HFF-Myc (cell line): Measurements from ENCODE around the gene FAS.
"Not testable (repeated sequence)": the region's sequence is repeated elsewhere in the genome, so short reads cannot be mapped to it uniquely, and the experiment has no call there.

ENCODE experiments used
- DNase-seq: peaks from one replicate; pipeline ENCODE4 v3.0.0-alpha.2; 2011; ENCODE audit warnings: low read depth; ENCODE audit errors: extremely low read depth
- H3K4me3 ChIP-seq: replicated peaks from 2 replicates; pipeline ENCODE4 v1.5.1; 2011; ENCODE audit warnings: low read depth, mild to moderate bottlenecking, control low read depth, low read length
- TF ChIP-seq, protein P1 (sequence below): IDR thresholded peaks from 2 replicates; pipeline ENCODE4 v1.5.1; 2012; ENCODE audit warnings: mild to moderate bottlenecking, low read depth, low read length, control low read depth; ENCODE audit errors: missing control alignments

FAS gene

DNA sequence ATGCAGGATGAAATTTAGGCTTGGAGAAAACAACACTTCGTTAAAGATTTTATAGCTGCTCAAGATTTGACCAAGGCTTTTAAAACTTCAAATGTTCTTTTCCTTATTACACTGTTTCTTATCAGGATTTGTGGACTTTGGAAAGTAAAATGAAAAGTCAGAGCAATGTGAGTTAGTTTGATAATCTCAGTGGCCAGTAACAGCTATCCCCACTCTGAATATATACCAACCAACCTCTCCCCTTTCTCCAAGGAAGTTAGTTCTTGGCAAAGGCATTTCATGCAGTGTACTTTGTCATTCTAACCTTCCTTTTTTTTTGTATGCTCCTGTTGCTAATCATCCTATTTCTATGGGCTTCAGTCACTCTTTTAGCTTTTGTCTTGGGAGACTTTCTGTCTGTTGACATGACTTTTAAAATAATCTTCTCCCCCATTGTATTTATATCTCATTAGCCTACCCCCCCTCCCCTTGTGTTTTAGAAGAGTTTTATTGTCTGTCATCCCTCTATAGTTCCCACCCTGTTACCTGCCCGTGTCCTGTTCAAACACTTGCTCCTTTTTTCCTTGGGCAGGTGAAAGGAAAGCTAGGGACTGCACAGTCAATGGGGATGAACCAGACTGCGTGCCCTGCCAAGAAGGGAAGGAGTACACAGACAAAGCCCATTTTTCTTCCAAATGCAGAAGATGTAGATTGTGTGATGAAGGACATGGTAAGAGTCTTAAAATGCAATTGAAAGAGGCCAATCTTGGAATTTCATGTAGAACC, 16.7 kb downstream of the FAS start:
- H3K4me3 ChIP-seq, result no peak overlapping the region
- TF ChIP-seq, protein P1, sequence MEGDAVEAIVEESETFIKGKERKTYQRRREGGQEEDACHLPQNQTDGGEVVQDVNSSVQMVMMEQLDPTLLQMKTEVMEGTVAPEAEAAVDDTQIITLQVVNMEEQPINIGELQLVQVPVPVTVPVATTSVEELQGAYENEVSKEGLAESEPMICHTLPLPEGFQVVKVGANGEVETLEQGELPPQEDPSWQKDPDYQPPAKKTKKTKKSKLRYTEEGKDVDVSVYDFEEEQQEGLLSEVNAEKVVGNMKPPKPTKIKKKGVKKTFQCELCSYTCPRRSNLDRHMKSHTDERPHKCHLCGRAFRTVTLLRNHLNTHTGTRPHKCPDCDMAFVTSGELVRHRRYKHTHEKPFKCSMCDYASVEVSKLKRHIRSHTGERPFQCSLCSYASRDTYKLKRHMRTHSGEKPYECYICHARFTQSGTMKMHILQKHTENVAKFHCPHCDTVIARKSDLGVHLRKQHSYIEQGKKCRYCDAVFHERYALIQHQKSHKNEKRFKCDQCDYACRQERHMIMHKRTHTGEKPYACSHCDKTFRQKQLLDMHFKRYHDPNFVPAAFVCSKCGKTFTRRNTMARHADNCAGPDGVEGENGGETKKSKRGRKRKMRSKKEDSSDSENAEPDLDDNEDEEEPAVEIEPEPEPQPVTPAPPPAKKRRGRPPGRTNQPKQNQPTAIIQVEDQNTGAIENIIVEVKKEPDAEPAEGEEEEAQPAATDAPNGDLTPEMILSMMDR, result no peak
- no peak for DNase-seq

DNA sequence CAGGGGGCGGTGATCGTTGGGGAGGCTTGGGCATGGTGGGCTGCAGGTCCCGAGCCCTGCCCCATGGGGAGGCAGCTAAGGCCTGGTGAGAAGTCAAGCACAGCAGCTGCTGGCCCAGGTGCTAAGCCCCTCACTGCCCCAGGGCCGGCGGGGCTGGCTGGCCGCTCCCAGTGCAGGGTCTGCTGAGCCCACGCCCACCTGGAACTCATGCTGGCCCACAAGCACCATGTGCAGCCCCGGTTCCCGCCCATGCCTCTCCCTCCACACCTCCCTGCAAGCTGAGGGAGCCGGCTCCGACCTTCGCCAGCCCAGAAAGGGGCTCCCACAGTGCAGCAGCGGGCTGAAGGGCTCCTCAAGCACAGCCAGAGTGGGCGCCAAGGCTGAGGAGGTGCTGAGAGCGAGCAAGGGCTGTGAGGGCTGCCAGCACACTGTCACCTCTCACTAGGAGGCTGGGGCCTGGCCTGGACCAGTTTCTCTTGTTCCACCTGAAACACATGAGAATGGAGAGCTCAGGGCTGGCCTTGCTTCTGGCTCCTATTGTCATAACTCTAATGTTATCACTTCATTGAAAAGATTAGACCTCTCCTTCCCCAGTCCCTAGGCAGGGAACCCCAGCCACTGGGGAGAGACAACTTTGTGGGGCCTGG, 28.2 kb downstream of the FAS start:
- not testable (repeated sequence) for DNase-seq, H3K4me3 ChIP-seq

DNA sequence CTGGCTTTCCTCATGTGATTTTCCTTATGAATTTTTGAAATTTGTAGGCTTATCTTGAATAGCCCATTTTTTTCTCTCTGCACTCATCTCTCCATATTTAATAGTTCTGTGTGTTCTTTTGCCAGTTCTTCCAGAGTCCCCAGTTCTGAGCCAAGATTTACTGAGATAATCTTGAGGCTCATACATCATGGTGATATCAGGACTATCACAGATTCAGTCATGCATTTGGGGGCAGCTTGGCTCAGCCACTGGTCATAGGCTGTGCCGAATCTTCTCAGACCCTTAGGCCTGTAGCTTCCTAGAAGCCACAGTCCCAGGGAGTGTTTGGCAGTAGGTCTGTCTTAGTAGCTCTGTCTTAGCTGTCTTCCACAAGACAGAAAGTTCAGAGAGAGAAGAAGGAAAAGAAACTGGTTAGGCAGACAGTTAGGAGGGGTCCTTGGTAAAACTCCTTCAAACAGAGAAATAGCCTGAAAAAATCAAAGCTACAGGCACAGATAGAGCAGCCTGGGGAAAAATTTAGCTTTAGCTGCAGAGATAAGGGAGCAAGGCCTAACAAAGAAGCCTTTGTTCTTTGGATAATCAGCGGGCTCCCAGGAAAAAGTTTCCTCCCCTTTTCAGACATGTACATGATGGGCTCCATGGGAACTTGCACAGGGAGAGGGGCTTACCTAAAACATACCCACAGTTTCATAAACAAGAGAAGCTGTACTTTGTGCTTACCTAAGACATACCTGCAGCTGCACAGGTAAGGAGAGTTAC, 29.1 kb downstream of the FAS start:
- no peak overlapping the region for H3K4me3 ChIP-seq
- no peak for DNase-seq
- TF ChIP-seq, protein P1, result no peak

DNA sequence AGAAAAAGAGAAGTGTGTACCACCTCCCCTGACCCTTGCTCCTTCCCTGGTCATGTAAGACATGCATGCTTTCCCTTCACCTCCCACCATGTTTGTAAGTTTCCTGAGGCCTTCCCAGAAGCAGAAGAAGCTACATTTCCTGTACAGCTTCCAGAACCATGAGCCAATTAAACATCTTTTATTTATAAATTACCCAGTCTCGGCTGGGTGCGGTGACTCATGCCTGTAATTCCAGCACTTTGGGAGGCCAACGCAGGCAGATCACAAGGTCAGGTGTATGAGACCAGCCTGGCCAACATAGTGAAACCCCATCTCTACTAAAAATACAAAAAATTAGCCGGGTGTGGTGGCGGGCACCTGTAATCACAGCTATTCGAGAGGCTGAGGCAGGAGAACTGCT, 30.9 kb downstream of the FAS start:
- DNase-seq, H3K4me3 ChIP-seq: not testable (repeated sequence)

DNA sequence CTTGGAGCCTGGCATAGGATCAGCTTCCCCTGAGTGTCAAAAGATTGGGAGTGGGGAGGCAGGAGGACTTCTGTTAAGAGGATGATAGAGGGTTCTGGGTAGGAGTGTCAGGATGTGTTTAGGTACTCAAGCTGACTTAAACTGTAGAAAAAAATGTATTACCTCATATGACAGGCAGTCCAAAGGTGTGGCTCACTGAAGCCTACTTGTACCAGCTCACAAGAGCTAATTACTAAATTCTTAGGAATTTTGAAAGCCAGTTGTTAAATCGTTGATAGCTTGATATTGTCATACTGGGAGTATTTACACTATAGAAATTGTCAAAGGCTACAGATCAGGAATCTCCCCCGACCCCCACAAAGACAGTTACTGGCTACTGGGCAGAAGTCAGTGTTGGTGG, 32.1 kb downstream of the FAS start:
- DNase-seq, result no peak
- H3K4me3 ChIP-seq, result no peak overlapping the region
- TF ChIP-seq, protein P1, result no peak

DNA sequence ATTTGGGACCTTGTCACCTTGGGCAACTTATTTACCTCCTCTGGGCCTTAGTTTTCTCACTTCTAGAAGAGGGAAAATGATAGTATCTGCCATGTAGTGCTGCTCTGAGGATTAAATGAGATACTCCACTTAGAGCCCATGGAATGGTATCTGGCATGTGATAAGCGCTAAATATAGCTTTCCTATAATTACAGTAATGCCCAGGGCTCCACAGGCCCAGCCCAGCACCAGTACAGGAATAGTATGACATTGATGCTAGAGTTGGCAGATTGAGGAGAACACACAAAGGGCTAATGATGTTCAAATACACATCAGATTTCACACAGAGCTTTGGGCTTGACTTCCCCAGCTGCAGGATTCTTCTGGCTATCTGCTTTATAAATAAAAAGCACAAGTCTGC, 34.9 kb downstream of the FAS start:
- TF ChIP-seq, protein P1, result no peak
- H3K4me3 ChIP-seq, result no peak overlapping the region
- no peak for DNase-seq

DNA sequence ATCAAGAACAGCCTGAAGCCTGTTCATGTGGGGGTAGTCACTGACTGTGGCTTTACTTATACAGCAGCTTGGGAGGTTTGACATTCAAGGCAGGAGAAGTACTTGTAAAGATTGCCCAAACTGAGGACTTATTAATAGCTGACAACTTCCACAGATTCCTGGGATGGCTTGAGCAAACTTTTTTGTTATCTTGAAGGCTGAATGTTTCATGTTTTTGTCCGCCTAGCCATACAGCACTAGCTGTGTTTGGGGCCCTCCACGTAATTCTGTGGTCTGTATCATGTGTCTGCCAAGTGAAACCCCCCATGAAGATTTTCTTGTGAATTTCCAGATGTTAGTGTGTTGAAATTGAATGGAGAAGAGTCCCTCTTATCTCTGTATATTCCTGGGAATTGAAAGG, 38.6 kb downstream of the FAS start:
- no peak for DNase-seq
- no peak overlapping the region for H3K4me3 ChIP-seq
- TF ChIP-seq, protein P1, result no peak
